Erythroblast (primary cell): ENCODE data around the gene SMAD9.

ENCODE experiments used
- GATA1 ChIP-seq: IDR thresholded peaks from 2 replicates; pipeline ENCODE4 v1.6.1; 2011; ENCODE audit warnings: low read depth, mild to moderate bottlenecking, control low read depth, low read length, moderate library complexity
- POLR2A ChIP-seq: IDR thresholded peaks from 2 replicates; pipeline ENCODE4 v1.6.1; 2011; ENCODE audit warnings: mild to moderate bottlenecking, low read length

GRCh38 chr13:36924001-36924400 is 4.0 kb upstream of the SMAD9 start:
- TF ChIP-seq POLR2A (no peak), GATA1 (no peak)
